Esophagus squamous epithelium (tissue), 5 donors: Measurements from ENCODE around the gene UBE2H. TPM values are rescaled to one million over a fixed set of nuclear protein-coding genes. Genes with fewer than 3 reads are reported as not detected.
A peak's percentile ranks its signal among the peaks of the same experiment; 100 is the strongest.
"Not testable (repeated sequence)": the region's sequence is repeated elsewhere in the genome, so short reads cannot be mapped to it uniquely, and the experiment has no call there.

Experiments used
- DNase-seq: peaks from one replicate; lab custom pipeline; 2025; lab: John Stamatoyannopoulos, UW
- H3K27ac ChIP-seq, 4 donors: fragments of 200-600 bp; sonication (generic); one replicate each; pipeline ENCODE4 v1.5.1; 2016 to 2019; ENCODE audit warnings: mild to moderate bottlenecking in 1 of 4
- H3K27me3 ChIP-seq, 4 donors: fragments of 200-600 bp; sonication (generic); 1 replicate in 3 of 4; 2 replicates in 1 of 4; pipeline versions ENCODE4 v1.5.1 to v1.6.0; 2017 to 2021; ENCODE audit warnings: antibody characterized with exemption in 1 of 4
- H3K36me3 ChIP-seq, 3 donors: fragments of 200-600 bp; sonication (generic); one replicate each; pipeline ENCODE4 v1.5.1; 2016 to 2019
- H3K4me1 ChIP-seq, 3 donors: fragments of 200-600 bp; sonication (generic); one replicate each; pipeline ENCODE4 v1.5.1; 2017 to 2019
- H3K4me3 ChIP-seq, 4 donors: fragments of 200-600 bp; sonication (generic); 1 replicate in 3 of 4; 2 replicates in 1 of 4; pipeline ENCODE4 v1.5.1; 2016 to 2019; ENCODE audit warnings: mild to moderate bottlenecking in 2 of 4, moderate library complexity in 1 of 4
- H3K9me3 ChIP-seq, 3 donors: fragments of 200-600 bp; sonication (generic); one replicate each; pipeline ENCODE4 v1.5.1; 2016 to 2019
- CTCF ChIP-seq, 6 experiments: fragments of 450-650 bp in 4 of 6; fragments of 200-600 bp in 2 of 6; sonication (generic) in 2 of 6; IDR thresholded peaks; one replicate each; pipeline ENCODE4 v1.5.1; 2016 to 2019; ENCODE audit warnings: antibody characterized with exemption in 6 of 6, mild to moderate bottlenecking in 4 of 6, moderate library complexity in 4 of 6
- POLR2A ChIP-seq, 4 donors: fragments of 450-650 bp; IDR thresholded peaks; one replicate each; pipeline ENCODE4 v1.6.1; 2017; ENCODE audit warnings: antibody characterized with exemption in 4 of 4, mild to moderate bottlenecking in 4 of 4, moderate library complexity in 3 of 4
- WGBS, 2 donors: methylation state at CpG; one replicate each; pipeline ENCODE4 v1.1.5; 2018; 5-methylcytosine and 5-hydroxymethylcytosine counted together
- intact Hi-C: fragments of 100-400 bp; cut with DNase I; formaldehyde crosslinking; loops from one replicate; pipeline ENCODE4 v1.15.0; 2022
- total RNA-seq, 4 donors: library from RNA; depleted of rRNA; stranded (reverse); fragments of >200 nt; gene quantifications; one replicate each; pipeline ENCODE4 v1.1.0, GENCODE V29; 2016
- donor health status: DM: yes; HTN: yes; CAD: no.

Gene UBE2H
- total RNA-seq, 4 donors from 2014 or later, result 60.1 to 113 (median 88.7) TPM

DNA sequence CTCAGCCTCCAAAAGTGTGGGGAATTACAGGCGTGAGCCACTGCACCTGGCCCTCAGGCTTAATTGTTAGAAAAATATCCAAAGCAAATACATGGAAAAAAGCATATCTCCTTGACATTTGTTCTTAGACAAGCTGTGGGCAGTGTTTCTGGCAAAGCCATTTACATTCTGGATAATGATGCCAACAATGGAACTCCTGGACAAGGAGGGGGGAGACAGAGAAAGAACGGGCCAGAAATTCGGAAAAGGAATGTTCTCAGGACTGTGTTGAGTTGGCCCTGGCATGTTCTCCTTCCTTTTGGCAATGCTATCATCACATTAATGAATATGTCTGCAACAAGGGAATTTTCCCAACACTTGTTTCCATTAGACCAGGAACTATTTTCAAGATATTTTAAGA, 88.7 kb downstream of the UBE2H start:
- 11 to 25% methylated on average over 3 of the region's 3 CpGs for WGBS, 2 donors
- Histone ChIP-seq H3K9me3 (no peaks in the 10 kb centered on the region), H3K27me3 (no peaks in the 10 kb centered on the region), H3K27ac (peak overlapping the region; percentile 63 to 78 (median 73)), H3K4me3 (no peak overlapping the region), H3K4me1 (peaks cover 33 to 83% (median 64%) of the 10 kb centered on the region in 3 donors), H3K36me3 (peaks cover 0 to 1% (median 0%) of the 10 kb centered on the region in 3 donors)
- TF ChIP-seq CTCF (IDR thresholded peaks at IDR 0.05) (no peak), POLR2A (IDR thresholded peaks at IDR 0.05) (no peak)
- intact Hi-C loops, result no loop called here
- DNase-seq, result no peak

GRCh38 chr7:129862682-129863081, 90.1 kb downstream of the UBE2H start:
- 19 to 31% methylated on average over 3 of the region's 3 CpGs for WGBS, 2 donors
- no peak overlapping the region for H3K4me3 ChIP-seq
- H3K4me1 ChIP-seq, result peaks cover 44 to 92% (median 72%) of the 10 kb centered on the region in 3 donors
- intact Hi-C loops, result no loop called here
- TF ChIP-seq CTCF (IDR thresholded peaks at IDR 0.05) (no peak), POLR2A (IDR thresholded peaks at IDR 0.05) (no peak)
- H3K27ac ChIP-seq, result peak overlapping the region; percentile 63 to 78 (median 73)
- H3K27me3 ChIP-seq, result no peaks in the 10 kb centered on the region
- no peaks in the 10 kb centered on the region for H3K9me3 ChIP-seq
- DNase-seq, result no peak
- H3K36me3 ChIP-seq, result no peaks in the 10 kb centered on the region

GRCh38 chr7:129860784-129861183, 92.0 kb downstream of the UBE2H start:
- H3K9me3 ChIP-seq, DNase-seq, intact Hi-C loops, H3K27me3 ChIP-seq, H3K36me3 ChIP-seq, H3K4me3 ChIP-seq: not testable (repeated sequence)
- H3K27ac ChIP-seq, result peak overlapping the region in 1 of 4 donors; percentile 19
- H3K4me1 ChIP-seq, result peaks cover 38 to 100% (median 68%) of the 10 kb centered on the region in 3 donors
- WGBS, 2 donors, result 77 to 80% methylated on average over 6 of the region's 6 CpGs

GRCh38 chr7:129859183-129859582, 93.6 kb downstream of the UBE2H start:
- WGBS, 2 donors, result 41 to 44% methylated on average over 2 of the region's 2 CpGs
- TF ChIP-seq POLR2A (IDR thresholded peaks at IDR 0.05) (no peak), CTCF (IDR thresholded peaks at IDR 0.05) (no peak)
- Histone ChIP-seq H3K27me3 (no peaks in the 10 kb centered on the region), H3K27ac (peak overlapping the region; percentile 4 to 57 (median 43)), H3K9me3 (no peaks in the 10 kb centered on the region), H3K4me3 (no peak overlapping the region), H3K4me1 (peaks cover 31 to 100% (median 60%) of the 10 kb centered on the region in 3 donors), H3K36me3 (peaks cover 0 to 7% (median 0%) of the 10 kb centered on the region in 3 donors)
- intact Hi-C loops, result no loop called here
- DNase-seq, result no peak

GRCh38 chr7:129858490-129858889, 94.3 kb downstream of the UBE2H start:
- 39 to 52% methylated on average over 2 of the region's 2 CpGs for WGBS, 2 donors
- Histone ChIP-seq H3K27ac (peak overlapping the region in 3 of 4 donors; percentile 4 to 57 (median 34)), H3K9me3 (no peaks in the 10 kb centered on the region), H3K27me3 (no peaks in the 10 kb centered on the region), H3K36me3 (peaks cover 0 to 7% (median 0%) of the 10 kb centered on the region in 3 donors), H3K4me1 (peaks cover 31 to 100% (median 60%) of the 10 kb centered on the region in 3 donors), H3K4me3 (no peak overlapping the region)
- intact Hi-C loops, result no loop called here
- TF ChIP-seq POLR2A (IDR thresholded peaks at IDR 0.05) (no peak), CTCF (IDR thresholded peaks at IDR 0.05) (no peak)
- no peak for DNase-seq
